Tibial nerve (tissue), 3 donors: Measurements from ENCODE around the gene RPS4Y2.

Source experiments
- CTCF ChIP-seq, 5 experiments: fragments of 200-600 bp in 3 of 5; fragments of 450-650 bp in 2 of 5; sonication (generic) in 3 of 5; IDR thresholded peaks; one replicate each; pipeline ENCODE4 v1.5.1; 2016 to 2019; ENCODE audit warnings: antibody characterized with exemption in 5 of 5, mild to moderate bottlenecking in 3 of 5, moderate library complexity in 2 of 5
- POLR2A ChIP-seq, 2 donors: fragments of 450-650 bp; IDR thresholded peaks; one replicate each; pipeline ENCODE4 v1.6.1; 2017; ENCODE audit warnings: antibody characterized with exemption in 2 of 2, mild to moderate bottlenecking in 2 of 2, moderate library complexity in 2 of 2

DNA sequence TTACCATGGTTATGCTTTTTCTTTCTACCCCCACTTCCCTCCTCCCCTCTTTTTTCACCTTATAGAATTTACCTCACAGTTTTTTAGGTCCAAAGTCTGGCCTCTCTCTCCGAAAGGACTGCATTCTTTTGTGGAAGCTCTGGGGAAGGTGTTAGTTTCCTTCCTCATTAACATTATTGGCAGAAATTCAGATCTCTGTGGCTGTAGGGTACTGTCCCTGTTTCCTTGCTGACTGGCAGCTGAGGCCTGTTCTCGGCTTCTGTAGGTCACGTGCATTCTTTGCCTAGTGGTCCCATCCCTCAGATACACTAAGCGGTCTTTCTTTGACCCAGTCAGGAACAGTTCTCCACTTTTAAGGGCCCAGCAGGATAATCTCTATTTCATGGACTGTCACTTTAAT is 25.5 kb downstream of the RPS4Y2 start:
- TF ChIP-seq CTCF (IDR thresholded peaks at IDR 0.05) (no peak), POLR2A (IDR thresholded peaks at IDR 0.05) (no peak)
